Measurements from ENCODE around the gene TSC2.

Gene TSC2

GRCh38 chr16:2086106-2086742 is 38.4 kb downstream of the TSC2 start:
- Histone ChIP-seq H3K27me3 (replicated peaks; ENCODE audit: control insufficient read depth, insufficient read depth, low read length) (no peaks in the 10 kb centered on the region), H3K36me3 (ENCODE audit: control insufficient read depth, insufficient read depth, low read length) (peaks cover 36% of the 10 kb centered on the region), H3K4me3 (replicated peaks; ENCODE audit: low read depth, low read length) (no peak overlapping the region)
- DNase-seq (ENCODE audit: extremely low read depth, insufficient read length): no peak
- no peak for TF ChIP-seq CTCF (IDR thresholded peaks at IDR 0.05; ENCODE audit: insufficient read depth, low read length, poor library complexity, severe bottlenecking)

- peaks cover 33% of the 10 kb centered on the region for H3K36me3 ChIP-seq (ENCODE audit: control insufficient read depth, insufficient read depth, low read length)
- no peak for TF ChIP-seq CTCF (IDR thresholded peaks at IDR 0.05; ENCODE audit: insufficient read depth, low read length, poor library complexity, severe bottlenecking)
Observed at GRCh38 chr16:2086812-2087747, 39.3 kb downstream of the TSC2 start.

DNA sequence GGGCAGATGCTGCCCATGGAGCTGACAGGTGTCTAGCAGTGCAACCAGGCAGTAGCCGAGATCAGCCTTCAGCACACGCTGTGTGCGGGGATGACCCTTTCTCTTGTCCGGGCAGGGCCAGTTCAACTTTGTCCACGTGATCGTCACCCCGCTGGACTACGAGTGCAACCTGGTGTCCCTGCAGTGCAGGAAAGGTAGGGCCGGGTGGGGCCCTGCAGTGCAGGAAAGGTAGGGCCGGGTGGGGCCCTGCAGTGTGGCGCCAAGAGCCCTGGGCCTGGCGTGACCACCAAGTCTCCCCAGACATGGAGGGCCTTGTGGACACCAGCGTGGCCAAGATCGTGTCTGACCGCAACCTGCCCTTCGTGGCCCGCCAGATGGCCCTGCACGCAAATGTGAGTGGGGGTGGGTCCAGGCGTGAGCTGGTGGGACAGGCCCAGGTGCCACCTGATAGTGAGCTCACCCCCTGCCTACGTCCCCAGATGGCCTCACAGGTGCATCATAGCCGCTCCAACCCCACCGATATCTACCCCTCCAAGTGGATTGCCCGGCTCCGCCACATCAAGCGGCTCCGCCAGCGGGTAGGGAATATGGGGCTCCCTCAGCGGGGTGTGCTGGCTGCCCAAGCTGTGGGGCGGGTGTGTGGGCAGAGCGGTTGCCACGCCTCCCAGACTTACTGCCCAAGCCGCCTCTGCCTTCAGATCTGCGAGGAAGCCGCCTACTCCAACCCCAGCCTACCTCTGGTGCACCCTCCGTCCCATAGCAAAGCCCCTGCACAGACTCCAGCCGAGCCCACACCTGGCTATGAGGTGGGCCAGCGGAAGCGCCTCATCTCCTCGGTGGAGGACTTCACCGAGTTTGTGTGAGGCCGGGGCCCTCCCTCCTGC is 40.2 kb downstream of the TSC2 start:
- Histone ChIP-seq H3K27me3 (replicated peaks; ENCODE audit: control insufficient read depth, insufficient read depth, low read length) (no peaks in the 10 kb centered on the region), H3K36me3 (ENCODE audit: control insufficient read depth, insufficient read depth, low read length) (peaks cover 30% of the 10 kb centered on the region), H3K4me3 (replicated peaks; ENCODE audit: low read depth, low read length) (no peak overlapping the region)
- TF ChIP-seq CTCF (IDR thresholded peaks at IDR 0.05; ENCODE audit: insufficient read depth, low read length, poor library complexity, severe bottlenecking): no peak
- no peak for DNase-seq (ENCODE audit: extremely low read depth, insufficient read length)

More at GRCh38 chr16:2086812-2087747, 39.3 kb downstream of the TSC2 start:
- no peak for DNase-seq (ENCODE audit: extremely low read depth, insufficient read length)
- no peaks in the 10 kb centered on the region for H3K27me3 ChIP-seq (replicated peaks; ENCODE audit: control insufficient read depth, insufficient read depth, low read length)
- H3K4me3 ChIP-seq (replicated peaks; ENCODE audit: low read depth, low read length): no peak overlapping the region

GRCh38 chr16:2088759-2089358 is 41.1 kb downstream of the TSC2 start:
- Histone ChIP-seq H3K27me3 (replicated peaks; ENCODE audit: control insufficient read depth, insufficient read depth, low read length) (no peaks in the 10 kb centered on the region), H3K36me3 (ENCODE audit: control insufficient read depth, insufficient read depth, low read length) (peaks cover 25% of the 10 kb centered on the region), H3K4me3 (replicated peaks; ENCODE audit: low read depth, low read length) (no peak overlapping the region)
- DNase-seq (ENCODE audit: extremely low read depth, insufficient read length): no peak
- TF ChIP-seq CTCF (IDR thresholded peaks at IDR 0.05; ENCODE audit: insufficient read depth, low read length, poor library complexity, severe bottlenecking): no peak

DNA sequence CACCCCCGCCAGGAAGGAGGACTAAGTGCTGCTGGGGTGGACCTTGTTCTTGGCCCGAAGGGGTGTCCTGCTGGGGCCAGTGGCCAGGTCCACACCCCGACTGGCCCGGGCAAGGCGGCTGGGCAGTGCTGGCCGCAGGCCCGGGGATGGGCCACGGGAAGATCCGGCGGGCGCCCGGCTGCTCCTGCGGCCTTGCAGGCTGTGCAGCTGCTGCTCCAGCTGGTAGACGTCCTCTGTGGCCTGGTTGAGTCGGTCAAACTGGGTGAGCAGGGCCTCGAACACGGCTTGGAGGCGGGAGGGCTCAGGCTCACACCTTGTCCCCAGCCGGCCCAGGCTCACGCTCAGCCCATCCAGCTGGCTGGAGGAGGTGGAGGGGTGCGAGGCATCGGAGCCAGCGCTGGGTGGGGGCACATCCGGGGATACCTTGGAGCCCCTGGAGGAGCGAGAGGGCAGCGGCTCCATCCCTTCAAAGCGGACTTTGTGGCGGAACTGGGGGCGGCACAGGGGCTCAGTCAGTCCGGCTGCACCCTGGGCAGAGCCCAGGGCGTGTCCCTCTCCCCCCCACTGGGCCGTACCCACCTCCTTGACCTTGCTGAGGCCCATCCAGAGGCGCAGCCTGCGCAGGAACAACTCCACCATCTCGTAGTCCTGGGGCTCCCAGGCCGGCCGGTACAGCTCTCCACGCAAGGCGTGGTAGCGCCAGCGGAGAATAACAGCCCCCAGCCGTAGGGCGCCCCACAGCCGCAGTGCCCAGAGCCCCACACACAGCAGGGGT is 42.1 kb downstream of the TSC2 start:
- Histone ChIP-seq H3K27me3 (replicated peaks; ENCODE audit: control insufficient read depth, insufficient read depth, low read length) (no peaks in the 10 kb centered on the region), H3K36me3 (ENCODE audit: control insufficient read depth, insufficient read depth, low read length) (peaks cover 20% of the 10 kb centered on the region), H3K4me3 (replicated peaks; ENCODE audit: low read depth, low read length) (no peak overlapping the region)
- no peak for DNase-seq (ENCODE audit: extremely low read depth, insufficient read length)
- TF ChIP-seq CTCF (IDR thresholded peaks at IDR 0.05; ENCODE audit: insufficient read depth, low read length, poor library complexity, severe bottlenecking): no peak
